ENCODE results near the gene ETV5.

DNA sequence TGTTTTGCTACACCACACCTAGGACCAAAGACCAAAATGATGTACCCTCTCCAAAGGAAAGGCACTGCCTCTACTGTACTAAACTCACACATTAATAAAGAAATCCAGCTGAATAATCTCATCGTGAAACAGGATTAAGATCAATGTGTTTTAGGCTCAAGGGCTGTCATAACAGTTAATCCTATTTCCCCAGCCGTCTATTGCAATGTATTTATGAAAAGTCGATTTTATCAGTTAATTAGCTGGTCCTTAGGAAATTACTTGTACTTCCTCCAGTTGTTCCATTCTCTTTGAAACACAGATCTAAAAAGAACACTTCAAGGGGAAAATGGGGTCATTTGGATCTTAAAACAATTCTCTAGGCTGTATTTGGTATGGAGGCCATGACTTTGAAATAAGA is 8.5 kb downstream of the ETV5 start:
- TF ChIP-seq, protein P1, sequence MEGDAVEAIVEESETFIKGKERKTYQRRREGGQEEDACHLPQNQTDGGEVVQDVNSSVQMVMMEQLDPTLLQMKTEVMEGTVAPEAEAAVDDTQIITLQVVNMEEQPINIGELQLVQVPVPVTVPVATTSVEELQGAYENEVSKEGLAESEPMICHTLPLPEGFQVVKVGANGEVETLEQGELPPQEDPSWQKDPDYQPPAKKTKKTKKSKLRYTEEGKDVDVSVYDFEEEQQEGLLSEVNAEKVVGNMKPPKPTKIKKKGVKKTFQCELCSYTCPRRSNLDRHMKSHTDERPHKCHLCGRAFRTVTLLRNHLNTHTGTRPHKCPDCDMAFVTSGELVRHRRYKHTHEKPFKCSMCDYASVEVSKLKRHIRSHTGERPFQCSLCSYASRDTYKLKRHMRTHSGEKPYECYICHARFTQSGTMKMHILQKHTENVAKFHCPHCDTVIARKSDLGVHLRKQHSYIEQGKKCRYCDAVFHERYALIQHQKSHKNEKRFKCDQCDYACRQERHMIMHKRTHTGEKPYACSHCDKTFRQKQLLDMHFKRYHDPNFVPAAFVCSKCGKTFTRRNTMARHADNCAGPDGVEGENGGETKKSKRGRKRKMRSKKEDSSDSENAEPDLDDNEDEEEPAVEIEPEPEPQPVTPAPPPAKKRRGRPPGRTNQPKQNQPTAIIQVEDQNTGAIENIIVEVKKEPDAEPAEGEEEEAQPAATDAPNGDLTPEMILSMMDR (IDR thresholded peaks at IDR 0.05; ENCODE audit: low read depth, low read length) = no peak
- no peak for TF ChIP-seq EZH2phosphoT487 (IDR thresholded peaks at IDR 0.05; ENCODE audit: low read depth)

All from OCI-LY3 (cell line).